GM10266 (cell line): ENCODE results near the gene CADM2.

ENCODE experiments used
- DNase-seq: peaks from one replicate; pipeline ENCODE4 v3.0.0; 2012; ENCODE audit errors: extremely low spot score
- TF ChIP-seq, protein P1 (sequence below): IDR thresholded peaks from 2 replicates; pipeline ENCODE4 v1.5.1; 2012; ENCODE audit warnings: mild to moderate bottlenecking, low read depth; ENCODE audit not compliant: control insufficient read depth, insufficient read depth; ENCODE audit errors: missing control alignments

Gene CADM2

GRCh38 chr3:85632921-85633320 is 674.1 kb downstream of the CADM2 start:
- no peak for DNase-seq
- TF ChIP-seq, protein P1, sequence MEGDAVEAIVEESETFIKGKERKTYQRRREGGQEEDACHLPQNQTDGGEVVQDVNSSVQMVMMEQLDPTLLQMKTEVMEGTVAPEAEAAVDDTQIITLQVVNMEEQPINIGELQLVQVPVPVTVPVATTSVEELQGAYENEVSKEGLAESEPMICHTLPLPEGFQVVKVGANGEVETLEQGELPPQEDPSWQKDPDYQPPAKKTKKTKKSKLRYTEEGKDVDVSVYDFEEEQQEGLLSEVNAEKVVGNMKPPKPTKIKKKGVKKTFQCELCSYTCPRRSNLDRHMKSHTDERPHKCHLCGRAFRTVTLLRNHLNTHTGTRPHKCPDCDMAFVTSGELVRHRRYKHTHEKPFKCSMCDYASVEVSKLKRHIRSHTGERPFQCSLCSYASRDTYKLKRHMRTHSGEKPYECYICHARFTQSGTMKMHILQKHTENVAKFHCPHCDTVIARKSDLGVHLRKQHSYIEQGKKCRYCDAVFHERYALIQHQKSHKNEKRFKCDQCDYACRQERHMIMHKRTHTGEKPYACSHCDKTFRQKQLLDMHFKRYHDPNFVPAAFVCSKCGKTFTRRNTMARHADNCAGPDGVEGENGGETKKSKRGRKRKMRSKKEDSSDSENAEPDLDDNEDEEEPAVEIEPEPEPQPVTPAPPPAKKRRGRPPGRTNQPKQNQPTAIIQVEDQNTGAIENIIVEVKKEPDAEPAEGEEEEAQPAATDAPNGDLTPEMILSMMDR = no peak

DNA sequence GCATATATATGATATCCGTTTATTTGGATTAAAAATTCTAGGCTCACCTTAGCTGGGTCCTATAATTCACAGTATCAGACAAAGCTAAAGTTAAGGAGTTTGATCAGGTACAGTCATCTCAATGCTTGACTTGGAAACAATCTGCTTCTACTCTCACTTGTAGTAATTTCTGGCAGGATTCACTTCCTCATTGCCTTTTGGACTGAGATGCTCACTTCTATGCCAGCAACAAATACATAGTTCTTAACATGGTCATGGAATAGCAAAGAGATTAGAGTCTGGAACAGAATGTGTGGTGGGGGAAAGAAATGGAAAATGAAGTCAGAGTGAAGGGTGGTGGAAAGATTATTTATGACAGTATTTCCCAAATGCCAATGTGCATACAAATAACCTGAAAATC is 693.6 kb downstream of the CADM2 start:
- TF ChIP-seq, protein P1 = no peak

GRCh38 chr3:85660451-85660850 is 701.7 kb downstream of the CADM2 start:
- TF ChIP-seq, protein P1 = no peak
- DNase-seq = no peak

More for the DNA sequence above, 693.6 kb downstream of the CADM2 start:
- no peak for DNase-seq

DNA sequence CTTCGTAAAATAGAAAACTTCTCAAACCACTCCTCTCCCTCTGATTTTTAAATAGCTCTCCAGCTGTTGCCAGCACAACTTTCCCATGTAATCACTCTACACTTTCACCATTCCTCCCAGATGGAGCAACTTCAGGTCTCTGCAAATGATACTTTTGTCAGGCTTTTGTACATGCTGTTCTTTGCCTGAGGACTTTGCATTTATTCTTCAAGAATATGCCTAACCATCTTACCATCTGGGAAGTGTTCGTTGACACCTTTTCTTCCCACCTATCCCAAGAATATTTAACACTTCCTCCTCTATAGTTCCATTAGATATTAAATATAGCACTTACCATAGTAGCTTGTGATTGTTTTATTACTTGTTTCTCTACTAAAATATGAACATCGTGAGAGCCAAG is 703.7 kb downstream of the CADM2 start:
- TF ChIP-seq, protein P1 = no peak

GRCh38 chr3:85667744-85668143 is 709.0 kb downstream of the CADM2 start:
- TF ChIP-seq, protein P1 = no peak
- DNase-seq = no peak

More for the DNA sequence above, 703.7 kb downstream of the CADM2 start:
- DNase-seq = no peak

GRCh38 chr3:85670634-85671205 is 711.9 kb downstream of the CADM2 start:
- TF ChIP-seq, protein P1 = no peak
- no peak for DNase-seq

DNA sequence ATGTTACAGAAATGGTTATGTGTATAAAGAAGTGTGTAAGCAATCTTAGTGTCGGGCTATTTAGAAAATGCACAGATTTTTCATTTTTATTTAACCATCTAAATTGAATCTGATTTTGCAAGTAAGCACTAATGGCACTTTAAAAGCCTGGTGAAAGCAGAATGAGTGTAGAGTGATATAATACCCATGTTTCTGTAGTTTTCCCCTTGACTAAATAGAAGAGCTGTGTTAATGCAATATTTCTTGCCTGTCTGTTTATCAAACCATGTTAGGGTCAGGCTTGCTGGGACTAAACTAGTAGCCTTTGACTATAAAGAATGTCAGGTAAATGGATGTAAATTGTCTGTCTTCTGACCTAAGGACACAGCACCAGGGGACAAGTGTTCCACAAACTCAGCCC is 714.0 kb downstream of the CADM2 start:
- TF ChIP-seq, protein P1 = no peak
- DNase-seq = no peak
